Astrocyte (in vitro differentiated cells and primary cell): ENCODE measurements around the gene FASTKD1.

Experiments
- CTCF ChIP-seq: IDR thresholded peaks from 2 replicates; pipeline ENCODE4 v1.5.1; 2011; ENCODE audit warnings: low read depth, mild to moderate bottlenecking, inconsistent platforms, low read length, moderate library complexity; ENCODE audit not compliant: insufficient read depth
- EZH2 ChIP-seq: IDR thresholded peaks from 2 replicates; pipeline ENCODE4 v1.6.1; 2012; ENCODE audit warnings: mild to moderate bottlenecking, low read length, inconsistent platforms; ENCODE audit not compliant: insufficient read depth

GRCh38 chr2:169620509-169620908, 46.8 kb upstream of the FASTKD1 start:
- no peak for TF ChIP-seq CTCF
- TF ChIP-seq EZH2, result no peak
